Peyer's patch (tissue), 4 donors: ENCODE measurements around the gene OVAAL.

ENCODE experiments used
- POLR2A ChIP-seq, 2 donors: fragments of 450-650 bp; IDR thresholded peaks; one replicate each; pipeline ENCODE4 v1.5.1; 2017; ENCODE audit warnings: antibody characterized with exemption in 2 of 2, mild to moderate bottlenecking in 2 of 2, moderate library complexity in 2 of 2
- TF ChIP-seq, protein P1 (sequence below), 6 experiments: fragments of 450-650 bp in 4 of 6; fragments of 200-600 bp in 2 of 6; sonication (generic) in 1 of 6; IDR thresholded peaks; one replicate each; pipeline ENCODE4 v1.5.1; 2017 to 2019; ENCODE audit warnings: antibody characterized with exemption in 6 of 6, mild to moderate bottlenecking in 3 of 6, moderate library complexity in 1 of 6

DNA sequence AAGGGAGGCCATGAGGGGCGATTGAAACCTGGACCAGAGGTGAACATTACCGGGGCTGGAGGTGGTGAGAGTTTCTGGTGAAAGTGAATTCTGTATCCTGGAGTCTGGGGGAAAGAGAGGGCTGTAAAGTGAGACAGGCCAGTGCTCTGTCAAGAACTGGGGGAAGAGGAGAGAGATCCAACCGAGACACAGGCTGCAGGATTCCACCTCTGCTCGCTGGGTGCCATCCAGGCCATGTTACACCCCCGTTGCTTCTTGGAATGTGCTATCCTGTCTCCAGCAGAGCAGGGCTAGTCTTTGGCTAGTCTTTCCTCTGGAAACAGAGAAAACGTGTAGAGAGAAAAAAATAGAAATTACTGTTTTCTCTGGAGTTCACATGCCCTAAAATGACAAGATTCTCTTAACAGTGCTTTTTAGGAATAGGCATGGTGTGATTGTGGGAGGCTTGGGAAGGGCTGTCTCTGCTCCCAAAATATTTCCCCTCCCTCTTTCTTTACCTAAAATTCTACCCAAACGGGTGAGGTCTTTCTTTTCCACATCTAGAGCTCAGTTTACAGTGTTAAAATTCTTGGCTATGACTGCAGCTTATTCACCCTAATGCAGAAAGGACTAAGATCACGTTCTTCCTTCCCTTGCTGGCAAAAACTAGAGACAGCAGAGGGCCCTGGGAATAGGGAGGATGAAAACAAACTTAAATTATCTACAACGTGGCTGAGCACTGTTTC is 16.5 kb upstream of the OVAAL start:
- TF ChIP-seq, protein P1, sequence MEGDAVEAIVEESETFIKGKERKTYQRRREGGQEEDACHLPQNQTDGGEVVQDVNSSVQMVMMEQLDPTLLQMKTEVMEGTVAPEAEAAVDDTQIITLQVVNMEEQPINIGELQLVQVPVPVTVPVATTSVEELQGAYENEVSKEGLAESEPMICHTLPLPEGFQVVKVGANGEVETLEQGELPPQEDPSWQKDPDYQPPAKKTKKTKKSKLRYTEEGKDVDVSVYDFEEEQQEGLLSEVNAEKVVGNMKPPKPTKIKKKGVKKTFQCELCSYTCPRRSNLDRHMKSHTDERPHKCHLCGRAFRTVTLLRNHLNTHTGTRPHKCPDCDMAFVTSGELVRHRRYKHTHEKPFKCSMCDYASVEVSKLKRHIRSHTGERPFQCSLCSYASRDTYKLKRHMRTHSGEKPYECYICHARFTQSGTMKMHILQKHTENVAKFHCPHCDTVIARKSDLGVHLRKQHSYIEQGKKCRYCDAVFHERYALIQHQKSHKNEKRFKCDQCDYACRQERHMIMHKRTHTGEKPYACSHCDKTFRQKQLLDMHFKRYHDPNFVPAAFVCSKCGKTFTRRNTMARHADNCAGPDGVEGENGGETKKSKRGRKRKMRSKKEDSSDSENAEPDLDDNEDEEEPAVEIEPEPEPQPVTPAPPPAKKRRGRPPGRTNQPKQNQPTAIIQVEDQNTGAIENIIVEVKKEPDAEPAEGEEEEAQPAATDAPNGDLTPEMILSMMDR (IDR thresholded peaks at IDR 0.05), result no peak
- no peak for TF ChIP-seq POLR2A (IDR thresholded peaks at IDR 0.05)
